Effector memory CD4-positive, alpha-beta T cell (primary cell): Measurements from ENCODE around the gene GJD3.
"Not testable (repeated sequence)": the region's sequence is repeated elsewhere in the genome, so short reads cannot be mapped to it uniquely, and the experiment has no call there.

Source experiments
- DNase-seq, 3 donors: peaks; one replicate each; pipeline ENCODE4 v3.0.0-alpha.2; 2020
- H3K27ac ChIP-seq: 2 replicates; pipeline ENCODE4 v1.7.0; 2013; ENCODE audit warnings: mild to moderate bottlenecking, low read length, moderate library complexity; ENCODE audit not compliant: insufficient read depth, poor library complexity, severe bottlenecking
- H3K27me3 ChIP-seq: replicated peaks from 2 replicates; pipeline ENCODE4 v1.7.0; 2013; ENCODE audit warnings: mild to moderate bottlenecking, low read length; ENCODE audit not compliant: insufficient read depth, control insufficient read depth, poor library complexity, severe bottlenecking
- H3K36me3 ChIP-seq: 2 replicates; pipeline ENCODE4 v1.7.0; 2013; ENCODE audit warnings: mild to moderate bottlenecking, low read length, moderate library complexity; ENCODE audit not compliant: control insufficient read depth, insufficient read depth
- H3K4me1 ChIP-seq: 2 replicates; pipeline ENCODE4 v1.7.0; 2013; ENCODE audit warnings: low read length, mild to moderate bottlenecking; ENCODE audit not compliant: control insufficient read depth, insufficient read depth, poor library complexity, severe bottlenecking
- H3K4me3 ChIP-seq: 2 replicates; pipeline ENCODE4 v1.7.0; 2013; ENCODE audit warnings: low read length, low read depth, mild to moderate bottlenecking; ENCODE audit not compliant: insufficient read depth, poor library complexity, severe bottlenecking
- H3K9me3 ChIP-seq: 2 replicates; pipeline ENCODE4 v1.7.0; 2013; ENCODE audit warnings: mild to moderate bottlenecking, low read length, moderate library complexity; ENCODE audit not compliant: control insufficient read depth

GJD3 gene

GRCh38 chr17:40372031-40372430, 7.5 kb upstream of the GJD3 start:
- Histone ChIP-seq H3K4me1 (no peaks in the 10 kb centered on the region), H3K27me3 (no peaks in the 10 kb centered on the region), H3K27ac (no peak overlapping the region), H3K4me3 (no peak overlapping the region), H3K36me3 (no peaks in the 10 kb centered on the region), H3K9me3 (no peaks in the 10 kb centered on the region)
- no peak for DNase-seq

DNA sequence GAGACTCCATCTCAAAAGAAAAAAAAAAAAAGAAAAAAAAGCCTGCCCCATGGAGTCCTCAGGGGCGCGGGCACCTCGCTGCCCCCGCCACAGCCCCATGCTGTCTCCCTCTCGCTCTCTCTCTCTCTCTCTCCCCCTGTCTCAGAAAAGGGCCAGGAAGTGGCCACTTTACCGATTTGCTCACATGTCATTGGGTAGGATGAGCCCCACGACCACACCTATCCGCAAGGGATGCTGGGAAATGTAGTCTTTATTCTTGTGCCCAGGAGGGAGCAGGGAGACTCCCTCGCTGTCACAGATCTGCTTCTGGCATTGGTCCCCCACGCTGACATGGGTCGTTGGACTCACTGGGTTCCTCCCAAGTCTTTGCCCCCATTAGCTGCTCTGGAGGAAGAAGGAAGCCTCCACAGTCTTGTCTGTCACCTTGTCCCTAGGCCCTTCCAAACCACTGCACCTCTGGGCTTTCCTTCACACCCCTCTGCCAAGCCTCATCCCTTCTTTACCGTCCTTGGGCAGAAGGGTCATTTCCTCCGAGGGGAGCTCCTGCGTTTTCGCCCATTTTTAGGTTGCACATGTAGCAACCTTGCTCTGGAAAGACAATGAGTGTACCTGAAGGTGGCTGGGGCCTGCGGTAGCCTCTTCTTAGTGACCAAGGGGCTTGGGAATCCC, 6.9 kb upstream of the GJD3 start:
- no peaks in the 10 kb centered on the region for H3K27me3 ChIP-seq
- no peaks in the 10 kb centered on the region for H3K4me1 ChIP-seq
- no peak overlapping the region for H3K4me3 ChIP-seq
- no peak for DNase-seq
- H3K9me3 ChIP-seq = no peaks in the 10 kb centered on the region
- no peak overlapping the region for H3K27ac ChIP-seq
- H3K36me3 ChIP-seq = no peaks in the 10 kb centered on the region

DNA sequence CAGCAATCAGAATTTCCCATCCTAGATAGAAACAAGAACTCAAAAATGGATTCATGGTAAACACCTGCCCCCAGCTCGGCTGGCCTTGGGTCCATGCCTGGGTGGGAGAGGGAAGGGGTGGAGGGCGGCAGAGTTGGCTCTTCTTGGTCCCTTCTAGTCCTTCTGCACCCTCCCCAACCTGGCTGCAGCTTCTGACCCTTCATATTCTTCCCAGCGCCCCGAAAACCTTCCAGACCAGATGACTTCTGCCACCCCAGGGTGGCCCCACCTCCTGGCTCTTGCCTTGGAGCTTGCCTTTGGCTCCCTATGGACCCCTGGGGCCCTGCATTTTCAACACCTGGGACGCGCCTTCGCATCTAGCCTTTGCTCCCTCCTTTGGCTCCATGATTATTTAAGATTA, 5.4 kb upstream of the GJD3 start:
- DNase-seq = no peak
- H3K4me3 ChIP-seq = no peak overlapping the region
- no peaks in the 10 kb centered on the region for H3K4me1 ChIP-seq
- no peaks in the 10 kb centered on the region for H3K27me3 ChIP-seq
- H3K27ac ChIP-seq = no peak overlapping the region
- no peaks in the 10 kb centered on the region for H3K36me3 ChIP-seq
- no peaks in the 10 kb centered on the region for H3K9me3 ChIP-seq

DNA sequence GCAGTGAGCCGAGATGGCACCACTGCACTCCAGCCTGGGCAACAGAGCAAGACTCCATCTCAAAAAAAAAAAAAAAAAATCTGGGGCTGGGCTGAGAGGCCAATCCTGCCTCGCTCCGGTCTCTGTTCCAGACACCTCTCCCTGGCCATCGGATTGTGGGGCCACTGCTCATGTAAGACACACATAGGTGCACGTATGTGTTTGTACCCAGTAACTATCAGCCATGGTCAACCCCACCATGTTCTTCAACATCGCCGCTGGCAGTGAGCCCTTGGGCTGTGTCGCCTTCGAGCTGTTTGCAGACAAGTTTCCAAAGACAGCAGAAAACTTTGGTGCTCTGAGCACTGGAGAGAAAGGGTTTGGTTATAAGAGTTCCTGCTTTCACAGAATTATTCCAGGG, 3.2 kb upstream of the GJD3 start:
- H3K27me3 ChIP-seq, DNase-seq, H3K4me1 ChIP-seq, H3K36me3 ChIP-seq, H3K4me3 ChIP-seq, H3K9me3 ChIP-seq, H3K27ac ChIP-seq: not testable (repeated sequence)

- Histone ChIP-seq H3K4me3 (no peak overlapping the region), H3K36me3 (no peaks in the 10 kb centered on the region)
Observed at GRCh38 chr17:40366861-40367518, 2.5 kb upstream of the GJD3 start.

DNA sequence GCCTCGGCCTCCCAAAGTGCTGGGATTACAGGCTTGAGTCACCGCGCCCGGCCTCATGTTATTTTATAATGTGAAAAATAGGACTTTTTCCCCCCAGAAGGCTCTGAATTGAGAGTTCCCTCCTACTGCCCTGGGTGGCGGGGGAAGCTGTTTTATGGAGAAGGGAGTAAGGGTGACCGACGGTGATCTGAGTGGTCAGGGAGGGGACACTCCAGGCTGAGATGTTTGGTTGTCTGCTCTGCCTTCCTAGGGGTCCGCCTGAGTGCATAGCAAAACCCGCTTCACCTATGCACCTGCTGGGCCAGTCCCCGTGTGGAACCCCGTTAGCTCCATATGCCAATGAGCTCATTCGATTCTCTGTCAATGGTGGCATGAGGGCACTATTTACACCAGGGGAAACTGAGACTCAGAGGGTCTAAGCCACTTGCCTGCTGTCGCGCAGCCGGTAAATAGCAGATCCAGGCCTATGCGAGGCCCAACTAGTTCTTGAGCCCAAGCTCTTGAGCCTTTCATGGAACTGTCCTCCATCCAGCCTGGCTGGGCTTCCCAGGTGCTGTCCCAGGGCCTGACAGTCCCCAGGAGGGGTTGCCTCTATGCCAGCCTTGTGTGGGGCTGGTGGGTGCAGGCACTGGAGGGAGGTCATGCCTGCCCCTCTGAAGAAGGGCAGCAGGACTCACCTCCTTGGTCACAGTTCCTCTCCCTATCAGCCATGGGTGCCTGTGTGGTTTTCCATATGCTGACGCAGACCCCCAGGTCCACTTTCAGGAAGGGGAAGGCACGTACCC, 1.7 kb upstream of the GJD3 start:
- DNase-seq = no peak
- H3K36me3 ChIP-seq = no peaks in the 10 kb centered on the region
- H3K27me3 ChIP-seq = no peaks in the 10 kb centered on the region
- no peaks in the 10 kb centered on the region for H3K9me3 ChIP-seq
- peaks cover 4% of the 10 kb centered on the region for H3K4me1 ChIP-seq
- no peak overlapping the region for H3K4me3 ChIP-seq
- no peak overlapping the region for H3K27ac ChIP-seq

More at GRCh38 chr17:40366861-40367518, 2.5 kb upstream of the GJD3 start:
- DNase-seq = no peak
- H3K27ac ChIP-seq = no peak overlapping the region
- H3K9me3 ChIP-seq = no peaks in the 10 kb centered on the region
- no peaks in the 10 kb centered on the region for H3K27me3 ChIP-seq
- H3K4me1 ChIP-seq = peaks cover 4% of the 10 kb centered on the region

DNA sequence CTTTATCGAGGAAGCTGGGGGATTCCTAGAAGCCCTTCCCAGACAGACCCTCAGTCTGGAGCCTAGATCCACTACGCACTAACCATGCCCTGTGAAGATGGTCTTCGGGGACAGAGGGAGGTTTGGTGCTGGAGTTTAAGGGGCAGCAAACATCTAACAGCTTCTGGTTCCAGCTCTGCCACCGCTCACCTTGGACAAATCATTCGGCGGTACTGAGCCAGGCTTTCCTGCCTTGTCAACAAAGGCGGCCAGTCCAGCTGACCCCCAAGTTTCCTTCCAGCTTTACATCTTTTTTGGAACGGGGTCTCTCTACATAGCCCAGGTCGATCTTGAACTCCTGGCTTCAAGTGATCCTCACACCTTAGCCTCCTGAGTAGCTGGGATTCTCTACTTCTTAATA, 369 bp upstream of the GJD3 start:
- Histone ChIP-seq H3K4me3 (no peak overlapping the region), H3K27me3 (no peaks in the 10 kb centered on the region), H3K36me3 (no peaks in the 10 kb centered on the region), H3K4me1 (peaks cover 4% of the 10 kb centered on the region), H3K27ac (no peak overlapping the region), H3K9me3 (no peaks in the 10 kb centered on the region)
- no peak for DNase-seq

- no peaks in the 10 kb centered on the region for H3K36me3 ChIP-seq
- no peaks in the 10 kb centered on the region for H3K9me3 ChIP-seq
- no peak for DNase-seq
- no peaks in the 10 kb centered on the region for H3K27me3 ChIP-seq
- H3K4me1 ChIP-seq = peaks cover 4% of the 10 kb centered on the region
- H3K4me3 ChIP-seq = peak overlapping the region; percentile 39
- H3K27ac ChIP-seq = no peak overlapping the region
Observed at GRCh38 chr17:40363111-40363827, 1.3 kb downstream of the GJD3 start.

DNA sequence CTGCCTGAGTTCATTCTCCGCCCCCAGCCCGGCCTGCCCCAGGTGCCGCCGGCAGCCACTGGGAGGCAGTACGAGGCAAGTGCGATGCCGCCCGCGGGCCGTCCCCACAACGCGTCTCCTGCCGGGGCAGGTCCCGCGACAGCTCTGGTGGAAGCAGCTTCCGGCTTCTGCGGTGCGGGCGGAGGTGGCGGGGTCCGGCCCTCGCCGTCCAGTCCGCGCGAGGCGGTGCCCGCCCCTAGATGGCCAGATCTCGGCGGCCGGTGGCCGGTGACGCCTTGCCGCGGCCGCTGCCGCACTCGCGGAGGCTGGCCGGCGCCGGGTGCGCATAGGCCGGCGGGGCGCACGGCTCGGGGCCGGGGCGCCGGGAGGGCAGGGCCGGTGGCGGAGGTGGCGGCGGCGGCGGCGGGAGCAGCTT, 1.8 kb downstream of the GJD3 start:
- H3K27me3 ChIP-seq = no peaks in the 10 kb centered on the region
- H3K4me3 ChIP-seq = peak overlapping the region; percentile 39
- no peaks in the 10 kb centered on the region for H3K9me3 ChIP-seq
- H3K36me3 ChIP-seq = no peaks in the 10 kb centered on the region
- H3K27ac ChIP-seq = no peak overlapping the region
- peak in 2 of 3 donors; percentile 53 to 57 for DNase-seq
- peaks cover 4% of the 10 kb centered on the region for H3K4me1 ChIP-seq
